ENCODE results near the gene DDX3X.

- TF ChIP-seq FOSL2 (IDR thresholded peaks at IDR 0.05; ENCODE audit: borderline replicate concordance, low read depth), result peak; percentile 78
- no peak for TF ChIP-seq CTCF (IDR thresholded peaks at IDR 0.05)
- no peak for TF ChIP-seq NFIC (IDR thresholded peaks at IDR 0.05; ENCODE audit: borderline replicate concordance)
- TF ChIP-seq EP300 (IDR thresholded peaks at IDR 0.05; ENCODE audit: borderline replicate concordance in 1 of 2, low read depth in 1 of 2, low read length in 1 of 2), result peak in 1 of 2 experiments; percentile 28; a peak in 1 of 4 replicates
- no peak for TF ChIP-seq FOXM1 (IDR thresholded peaks at IDR 0.05; ENCODE audit: low read depth)
- no peak for TF ChIP-seq FOXJ3 (CRISPR knock-in tag; IDR thresholded peaks at IDR 0.05)
- TF ChIP-seq SIN3A (IDR thresholded peaks at IDR 0.05; ENCODE audit: borderline replicate concordance, low read depth, low read length), result no peak
- TF ChIP-seq NRF1 (IDR thresholded peaks at IDR 0.05; ENCODE audit: low read depth, low read length), result no peak
- TF ChIP-seq, protein P1, sequence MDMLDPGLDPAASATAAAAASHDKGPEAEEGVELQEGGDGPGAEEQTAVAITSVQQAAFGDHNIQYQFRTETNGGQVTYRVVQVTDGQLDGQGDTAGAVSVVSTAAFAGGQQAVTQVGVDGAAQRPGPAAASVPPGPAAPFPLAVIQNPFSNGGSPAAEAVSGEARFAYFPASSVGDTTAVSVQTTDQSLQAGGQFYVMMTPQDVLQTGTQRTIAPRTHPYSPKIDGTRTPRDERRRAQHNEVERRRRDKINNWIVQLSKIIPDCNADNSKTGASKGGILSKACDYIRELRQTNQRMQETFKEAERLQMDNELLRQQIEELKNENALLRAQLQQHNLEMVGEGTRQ (IDR thresholded peaks at IDR 0.05; ENCODE audit: borderline replicate concordance, low read depth, low read length), result no peak
- no peak for TF ChIP-seq MXI1 (IDR thresholded peaks at IDR 0.05; ENCODE audit: low read depth, low read length)
- TF ChIP-seq TAF1 (IDR thresholded peaks at IDR 0.05; ENCODE audit: borderline replicate concordance, low read depth, low read length), result no peak
- peak; percentile 51; the same call in 1 of the 2 replicates for TF ChIP-seq TCF12 (IDR thresholded peaks at IDR 0.05)
- no peak for TF ChIP-seq RAD21 (IDR thresholded peaks at IDR 0.05; ENCODE audit: low read length)
Observed at GRCh38 chrX:41381685-41382084, 47.7 kb downstream of the DDX3X start.
